Measurements from ENCODE around the gene FIBCD1.

FIBCD1 gene

DNA sequence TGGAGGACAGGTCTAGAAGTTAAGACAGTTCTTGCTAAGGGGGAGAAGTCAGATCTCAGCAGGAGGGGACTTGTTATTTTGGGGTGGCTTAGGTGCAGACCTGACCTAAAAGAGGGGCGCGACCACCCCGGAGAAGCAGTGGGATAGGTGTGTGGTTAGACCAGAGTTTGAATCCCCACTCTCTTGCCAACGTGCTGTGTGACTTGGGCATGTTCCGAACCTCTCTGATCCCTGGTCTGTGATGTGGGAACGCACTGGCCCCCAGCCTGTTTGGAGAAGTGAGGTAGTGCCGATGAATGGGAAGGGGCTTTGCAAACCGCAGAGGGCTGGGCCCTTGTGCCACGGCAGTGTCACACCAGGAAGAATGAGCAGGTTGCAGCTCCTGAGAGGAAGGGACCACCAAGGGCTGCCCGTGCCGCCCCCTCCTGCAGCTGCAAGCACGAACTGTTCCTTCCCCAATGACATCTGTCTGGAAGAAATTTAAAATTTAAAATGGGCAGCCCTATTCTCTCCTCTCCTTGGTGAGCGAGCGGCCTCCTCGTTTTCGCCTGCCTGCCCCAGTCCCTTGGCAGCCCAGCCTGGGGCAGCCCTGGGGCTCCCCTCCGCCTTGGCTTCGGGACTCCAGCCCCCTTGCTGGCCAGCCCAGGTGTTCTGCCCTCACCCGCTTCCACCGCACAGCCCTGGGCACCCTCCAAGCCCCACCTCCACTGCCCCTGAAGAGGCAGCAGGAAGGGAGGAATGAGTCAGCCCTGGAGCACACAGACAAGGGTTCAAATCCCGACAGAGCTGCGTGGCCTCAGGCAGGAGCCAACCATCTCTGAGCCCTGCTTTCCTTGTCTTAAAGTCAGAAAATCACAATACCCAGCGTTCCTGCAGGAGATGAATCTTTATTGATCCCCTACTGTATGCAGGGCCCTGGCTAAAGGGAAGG is 1.6 kb downstream of the FIBCD1 start:
- DNase-seq (ENCODE audit: extremely low read depth in 1 of 2, low read depth in 1 of 2) = no peak

DNA sequence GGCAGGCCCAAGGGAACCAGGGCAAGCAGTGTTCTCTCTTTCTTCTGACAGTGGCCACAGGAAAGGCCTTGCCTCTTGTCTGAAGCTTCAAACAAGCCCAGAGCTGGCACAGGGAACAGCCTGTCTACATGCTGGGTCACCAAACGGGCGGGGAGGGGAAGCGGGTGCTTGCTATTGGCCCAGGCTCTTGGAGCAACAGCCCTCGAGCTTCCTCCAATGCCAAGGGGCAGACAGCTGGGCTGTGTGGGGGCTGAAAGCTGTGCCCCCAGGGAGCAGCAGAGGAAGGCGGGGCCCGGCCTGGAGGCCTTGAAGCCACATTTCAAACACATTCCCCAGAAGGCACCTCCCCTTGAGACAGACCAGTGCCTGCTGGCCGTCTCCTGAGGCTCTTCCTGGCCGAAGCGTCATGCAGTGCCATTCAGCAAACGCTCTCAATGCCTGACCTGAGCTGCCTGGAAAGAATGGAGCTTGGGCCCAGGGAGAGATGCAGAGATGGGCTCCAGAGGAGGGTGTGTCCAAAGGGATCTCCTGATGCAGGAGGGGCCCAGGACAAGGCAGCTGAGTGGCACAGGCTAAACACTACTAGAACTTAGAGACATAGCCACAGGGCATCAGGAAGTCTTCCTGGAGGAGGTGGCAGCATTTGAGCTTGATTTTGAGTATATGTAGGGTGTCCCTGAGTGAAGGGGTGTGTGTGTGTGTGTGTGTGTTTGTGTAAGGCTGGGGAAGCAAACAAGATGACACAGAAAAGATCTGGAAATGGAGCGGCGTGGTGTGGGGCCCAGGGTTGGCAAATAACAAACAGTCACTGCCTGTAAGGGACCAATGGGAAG is 2.5 kb downstream of the FIBCD1 start:
- DNase-seq (ENCODE audit: extremely low read depth in 1 of 2, low read depth in 1 of 2) = no peak

DNA sequence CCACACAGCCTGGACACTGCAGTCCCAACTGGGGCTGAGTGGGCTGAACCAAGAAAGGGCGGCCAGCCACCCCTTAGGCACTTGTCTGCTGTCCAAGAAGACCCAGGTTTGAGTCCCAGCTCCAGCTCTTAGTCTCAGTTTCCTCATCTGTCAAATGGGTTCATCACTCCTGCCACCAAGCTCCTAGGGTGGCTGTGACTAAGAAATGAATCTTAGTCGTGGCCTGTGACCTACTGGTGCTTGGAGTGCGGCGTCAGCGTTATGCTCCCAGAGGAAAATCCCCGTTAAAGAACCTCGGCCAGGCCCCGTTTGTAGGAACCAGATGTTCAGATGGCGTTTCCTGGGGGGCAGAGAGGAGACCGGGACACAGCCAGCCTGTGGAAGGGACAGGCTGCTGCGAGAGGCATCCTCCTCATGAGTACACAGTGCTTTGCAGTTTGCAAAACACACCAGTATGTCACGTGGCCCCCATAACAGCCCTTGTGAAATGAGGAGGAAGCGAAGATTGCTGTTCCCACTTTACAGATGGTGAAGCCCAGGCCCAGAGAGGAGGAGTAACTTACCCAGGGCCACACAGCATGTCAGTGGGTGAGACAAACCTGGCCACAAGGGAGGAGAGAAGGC is 3.3 kb downstream of the FIBCD1 start:
- no peak for DNase-seq (ENCODE audit: extremely low read depth in 1 of 2, low read depth in 1 of 2)

DNA sequence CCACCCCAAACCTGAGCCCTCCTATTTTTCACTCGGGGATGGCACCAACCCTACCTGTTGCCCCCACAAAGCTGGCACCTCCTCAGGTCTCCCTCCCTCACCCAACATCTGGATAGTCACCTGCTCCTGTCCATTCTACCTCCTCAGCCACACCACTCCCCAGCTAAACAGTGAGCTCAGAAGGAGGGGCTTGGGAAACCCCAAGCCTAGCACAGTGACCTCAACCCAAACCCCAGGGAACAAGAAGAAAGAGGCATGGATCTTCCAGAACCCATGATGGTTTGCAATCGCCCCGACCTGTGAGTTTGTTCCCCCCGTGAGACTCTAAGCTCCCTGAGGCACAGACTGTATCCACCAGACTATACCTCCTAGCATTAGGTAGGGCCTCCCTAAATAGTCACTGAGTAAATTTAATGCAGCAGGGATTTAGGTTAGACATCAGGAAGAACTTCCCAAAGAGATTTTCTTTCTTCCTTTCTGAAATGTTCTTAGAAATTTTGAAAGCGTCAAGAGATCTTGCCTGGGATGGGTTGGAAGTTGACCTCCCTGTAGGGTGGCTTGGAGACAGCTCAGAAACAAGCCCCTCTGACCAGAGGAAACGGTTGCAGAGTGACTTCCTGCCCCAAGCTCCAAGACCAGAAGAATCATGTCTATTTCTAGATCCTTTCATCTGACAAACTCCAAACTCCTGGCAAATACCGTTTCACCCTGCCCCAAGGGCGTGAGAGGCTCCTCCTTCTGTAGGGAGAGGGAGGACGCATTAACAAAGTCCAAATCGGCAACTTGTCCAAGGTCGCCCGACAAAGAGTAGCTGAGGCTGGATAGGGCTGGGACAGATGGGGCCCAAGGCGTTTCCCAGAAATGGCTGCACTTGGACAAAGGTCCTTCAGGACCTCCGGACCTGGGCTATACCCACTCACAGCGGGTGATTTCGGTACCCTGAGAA is 4.1 kb downstream of the FIBCD1 start:
- DNase-seq (ENCODE audit: extremely low read depth in 1 of 2, low read depth in 1 of 2) = no peak

DNA sequence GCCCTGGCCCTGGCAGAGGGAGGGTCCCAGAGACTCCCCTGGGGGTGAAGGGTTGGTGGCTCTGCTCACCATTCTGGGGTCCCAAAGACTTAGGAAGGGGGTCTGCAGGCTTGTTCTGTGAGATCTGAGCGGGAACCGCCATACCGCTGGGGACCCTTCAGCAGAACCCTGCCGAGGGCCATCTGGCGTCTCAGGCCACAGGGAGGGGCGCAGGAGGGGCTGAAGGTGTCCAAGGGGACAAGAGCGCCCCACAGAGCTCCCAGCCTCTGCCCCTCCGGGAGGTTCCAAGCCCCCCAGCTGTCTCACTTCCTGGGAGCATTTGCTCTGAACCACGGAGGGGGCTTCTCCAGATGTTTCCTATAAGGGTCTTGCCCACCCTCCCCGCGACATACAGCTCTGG is 4.8 kb downstream of the FIBCD1 start:
- DNase-seq (ENCODE audit: extremely low read depth in 1 of 2, low read depth in 1 of 2) = no peak

DNA sequence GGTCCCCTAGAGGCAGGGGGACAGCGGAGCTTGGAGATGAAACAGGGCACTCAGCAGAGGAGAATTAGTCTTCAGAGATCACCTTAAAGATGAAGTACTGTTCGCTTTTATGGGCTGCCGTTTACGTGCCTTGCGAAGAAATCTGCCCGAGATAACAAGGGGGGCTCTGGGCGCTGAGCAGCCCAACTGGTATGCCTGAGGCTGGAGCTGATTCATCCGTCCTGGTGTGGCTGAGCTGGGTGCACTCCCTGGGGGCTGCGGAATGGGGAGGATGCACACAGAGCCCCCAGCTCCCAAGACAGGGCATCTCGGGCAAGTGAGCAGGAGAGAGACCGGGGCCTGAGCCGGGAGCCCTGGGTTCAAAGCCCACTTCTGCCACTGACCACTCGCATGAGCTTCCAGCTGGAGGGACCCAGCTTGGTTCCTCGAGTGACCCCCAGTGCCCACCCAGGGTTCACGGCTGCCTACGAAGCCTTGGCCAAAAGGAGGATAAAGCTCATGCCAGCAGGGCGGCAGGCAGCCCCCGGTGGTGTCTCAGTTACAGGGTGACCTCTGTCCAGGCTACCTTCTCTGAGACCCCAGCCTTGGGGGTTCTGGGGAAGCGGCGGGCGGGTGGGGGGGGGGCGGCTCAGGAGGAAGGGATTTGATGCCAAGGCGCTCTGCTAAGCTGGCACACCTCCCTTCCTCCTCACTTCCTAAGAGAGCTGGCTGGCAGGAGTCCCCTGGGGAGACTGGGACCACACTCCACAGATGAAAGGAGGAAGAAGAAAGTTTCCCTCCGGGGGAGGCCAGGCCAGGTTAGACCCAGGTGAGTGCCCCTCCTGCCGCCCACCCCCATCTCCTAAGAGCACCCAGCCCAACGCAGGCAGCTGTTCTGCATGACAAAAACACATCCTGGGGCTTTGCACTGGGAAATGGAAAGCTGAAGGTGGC is 5.7 kb downstream of the FIBCD1 start:
- no peak for DNase-seq (ENCODE audit: extremely low read depth in 1 of 2, low read depth in 1 of 2)

DNA sequence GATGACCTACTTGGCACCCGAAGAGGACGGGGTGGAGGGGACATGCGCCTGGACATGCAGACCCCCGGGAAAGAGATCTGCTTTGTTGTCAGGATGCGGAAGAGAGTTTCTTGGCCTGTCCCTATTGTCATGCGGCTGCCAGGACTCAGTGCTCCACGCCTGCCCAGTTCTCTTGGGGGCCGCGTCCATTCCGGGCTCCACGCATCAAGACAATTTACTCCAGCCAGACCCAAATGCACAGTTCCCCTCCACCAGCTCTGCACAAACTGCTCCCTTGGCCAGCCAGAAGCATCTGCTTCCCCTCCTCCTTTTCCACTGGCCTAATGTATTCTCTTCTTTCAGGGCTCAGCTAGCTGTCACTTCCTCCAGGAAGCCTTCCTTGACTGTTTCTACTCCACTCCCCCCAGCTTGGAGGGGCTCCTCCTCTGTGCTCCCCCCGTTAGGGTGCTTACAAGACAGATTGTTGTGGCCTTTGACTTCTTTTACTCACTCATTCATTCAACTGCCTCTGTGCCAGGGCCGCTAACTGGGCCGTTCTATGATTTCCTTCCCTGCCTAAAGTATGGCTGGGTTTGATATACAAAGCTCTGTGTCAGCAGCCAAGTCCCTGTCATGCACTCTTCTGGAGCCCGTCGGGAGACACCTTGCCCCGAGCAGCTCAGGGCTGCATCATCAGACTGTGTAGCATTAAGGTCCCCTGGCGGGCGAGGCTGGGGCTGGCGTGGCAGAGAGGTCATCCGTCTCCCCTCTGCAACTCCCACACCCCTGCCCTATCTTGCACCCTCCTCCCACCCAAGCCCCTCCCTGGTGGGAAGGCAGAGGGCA is 6.6 kb downstream of the FIBCD1 start:
- DNase-seq (ENCODE audit: extremely low read depth in 1 of 2, low read depth in 1 of 2) = no peak

DNA sequence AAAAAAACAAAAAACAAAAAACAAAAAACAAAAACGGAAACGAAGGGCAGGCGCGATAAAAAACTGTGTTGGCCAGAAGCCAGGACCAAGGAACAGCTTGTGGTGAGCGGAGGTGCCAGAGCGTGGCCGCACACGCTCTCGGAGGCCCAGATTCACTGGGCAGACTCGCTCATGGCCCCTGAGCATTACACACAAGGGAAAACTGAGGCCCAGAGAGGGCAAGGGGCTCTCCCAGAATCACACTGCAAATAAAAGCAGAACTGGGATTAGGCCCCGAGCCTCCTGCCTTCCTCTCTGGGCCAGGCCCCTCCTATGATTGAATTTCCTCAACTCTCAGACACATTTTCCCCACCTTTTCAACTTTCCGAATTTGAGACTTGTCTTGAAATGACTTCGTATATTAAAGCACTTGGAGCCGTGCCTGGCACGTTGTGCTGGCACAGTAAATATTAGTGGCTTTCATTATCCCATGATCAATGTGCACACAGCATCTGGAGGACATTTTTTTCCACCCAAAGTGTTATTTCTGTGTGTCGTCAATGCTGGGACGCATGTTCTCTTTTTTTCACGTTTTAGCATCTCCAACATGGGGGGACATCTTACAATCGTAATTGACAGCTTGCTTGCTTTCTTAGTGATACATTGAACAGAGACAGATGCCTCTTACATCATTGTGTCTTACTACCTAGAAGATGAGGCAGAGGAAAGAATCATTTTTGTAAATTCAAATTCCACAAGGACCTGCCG is 7.4 kb downstream of the FIBCD1 start:
- no peak for DNase-seq (ENCODE audit: extremely low read depth in 1 of 2, low read depth in 1 of 2)

DNA sequence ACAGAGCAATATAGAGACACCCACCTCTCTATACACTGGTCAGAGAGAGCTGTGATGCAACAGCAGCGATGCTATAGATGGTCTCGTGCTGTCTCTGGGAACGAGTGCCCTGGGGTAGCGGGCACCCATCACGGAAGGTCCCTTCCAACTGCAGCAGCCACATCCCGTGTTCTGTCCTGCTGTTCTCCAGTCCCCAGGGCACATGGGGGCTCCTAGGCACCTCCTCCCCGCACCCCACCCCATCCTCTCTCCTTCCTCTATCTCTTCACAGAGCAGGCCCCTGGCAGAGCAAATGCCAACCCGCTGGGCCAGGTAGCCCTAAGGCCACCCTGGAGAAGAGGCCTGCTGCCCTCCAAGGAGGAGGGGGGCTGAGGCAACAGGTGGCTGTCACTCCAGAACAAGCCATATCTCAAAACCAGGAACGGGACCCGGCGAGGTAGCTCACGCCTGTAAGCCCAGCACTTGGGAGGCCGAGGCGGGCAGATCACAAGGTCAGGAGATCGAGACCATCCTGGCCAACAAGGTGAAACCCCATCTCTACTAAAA is 8.2 kb downstream of the FIBCD1 start:
- DNase-seq (ENCODE audit: extremely low read depth in 1 of 2, low read depth in 1 of 2) = no peak

DNA sequence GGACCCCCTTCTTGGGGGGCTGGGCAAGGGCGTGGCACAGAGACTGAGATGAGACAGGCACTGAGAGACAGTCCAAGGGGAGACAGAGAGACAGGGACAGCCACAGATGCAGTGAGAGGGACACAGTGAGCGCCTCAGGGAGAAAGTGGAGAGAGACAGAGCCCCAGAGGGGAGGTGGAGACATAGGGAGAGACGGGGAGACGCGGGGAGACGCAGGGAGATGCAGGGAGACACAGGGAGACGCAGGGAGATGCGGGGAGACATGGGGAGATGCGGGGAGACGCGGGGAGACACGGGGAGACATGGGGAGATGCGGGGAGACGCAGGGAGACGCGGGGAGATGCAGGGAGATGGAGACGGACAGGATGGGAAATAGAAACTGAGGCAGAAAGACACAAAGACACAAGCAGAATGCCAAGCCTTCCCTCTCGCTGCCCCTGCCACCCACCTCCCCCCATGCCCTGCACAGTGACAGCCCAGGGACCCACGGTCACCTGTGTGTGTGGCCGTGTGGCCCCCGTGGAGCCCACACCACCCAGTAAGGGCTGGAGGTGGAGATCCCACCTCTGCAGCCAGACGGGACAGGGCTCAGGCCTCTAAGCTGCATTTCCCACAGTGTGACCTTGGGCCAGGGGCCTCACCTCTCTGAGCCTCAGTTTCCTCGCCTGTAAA is 8.8 kb downstream of the FIBCD1 start:
- DNase-seq (ENCODE audit: extremely low read depth in 1 of 2, low read depth in 1 of 2) = no peak

DNA sequence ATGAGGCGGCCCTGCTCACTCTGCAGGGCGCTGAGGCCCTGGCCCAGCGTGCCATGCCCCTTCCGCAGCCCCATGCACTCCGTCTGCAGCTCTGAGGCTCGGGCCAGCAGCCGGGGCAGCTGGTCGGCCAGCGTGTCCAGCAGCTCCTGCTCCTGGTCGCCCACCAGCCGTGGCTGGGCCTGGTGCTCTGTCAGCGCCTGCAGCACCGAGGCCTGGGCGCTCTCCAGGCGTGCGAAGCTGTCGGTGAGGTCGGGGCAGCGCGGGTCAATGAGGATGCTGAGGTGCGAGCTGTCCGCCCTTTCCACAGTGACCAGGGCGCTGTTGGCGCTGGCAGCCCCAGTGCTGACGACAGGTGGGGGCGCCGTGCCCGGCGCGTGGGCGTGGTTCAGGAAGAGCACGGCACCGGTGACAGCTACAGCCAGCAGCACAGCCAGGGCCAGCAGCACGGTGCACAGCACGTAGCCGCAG is 9.4 kb downstream of the FIBCD1 start:
- no peak for DNase-seq (ENCODE audit: extremely low read depth in 1 of 2, low read depth in 1 of 2)

DNA sequence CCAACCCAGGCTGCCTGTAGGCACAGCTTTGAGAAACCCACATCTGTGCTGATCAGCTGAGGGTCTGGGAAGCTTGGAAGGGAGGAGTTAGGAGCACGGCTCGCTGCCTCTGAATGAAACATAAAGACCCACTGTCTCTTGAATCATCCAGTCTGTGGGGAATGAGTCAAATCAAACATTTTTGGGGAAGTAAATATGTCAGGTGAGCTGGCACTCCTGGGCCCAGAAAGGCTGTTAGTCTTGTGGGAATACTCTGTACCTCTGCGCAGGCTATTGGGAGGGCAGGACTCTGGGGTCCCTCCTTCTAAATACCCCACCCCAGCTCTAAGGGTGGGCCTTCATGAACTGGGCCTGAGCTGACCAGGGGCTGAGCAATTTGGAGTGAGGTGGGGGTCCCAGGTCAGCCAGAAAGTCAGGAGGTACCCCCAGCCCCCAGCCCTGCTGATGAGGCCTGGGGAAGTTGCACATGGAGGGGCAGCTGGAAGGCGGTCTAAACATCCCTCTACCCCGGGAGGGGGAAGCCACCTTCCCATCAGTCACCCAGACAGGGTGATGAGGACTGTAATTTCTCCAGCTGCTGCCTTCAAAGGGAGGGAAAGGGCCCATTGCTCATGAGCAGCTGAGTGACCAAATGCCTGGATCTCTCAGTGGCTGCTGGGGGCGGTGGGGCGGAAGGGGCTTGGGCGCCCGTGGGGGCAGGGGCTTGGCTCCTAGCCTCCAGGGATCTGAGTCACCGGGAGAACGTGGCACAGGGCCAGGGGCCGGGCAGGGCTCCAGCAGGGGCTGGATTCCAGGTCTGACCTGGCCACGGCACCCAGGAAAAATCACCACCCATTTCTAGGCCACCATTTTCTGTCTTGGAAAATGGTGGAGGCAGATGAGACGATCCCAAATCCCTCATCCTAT is 10.8 kb downstream of the FIBCD1 start:
- DNase-seq (ENCODE audit: extremely low read depth in 1 of 2, low read depth in 1 of 2) = no peak

DNA sequence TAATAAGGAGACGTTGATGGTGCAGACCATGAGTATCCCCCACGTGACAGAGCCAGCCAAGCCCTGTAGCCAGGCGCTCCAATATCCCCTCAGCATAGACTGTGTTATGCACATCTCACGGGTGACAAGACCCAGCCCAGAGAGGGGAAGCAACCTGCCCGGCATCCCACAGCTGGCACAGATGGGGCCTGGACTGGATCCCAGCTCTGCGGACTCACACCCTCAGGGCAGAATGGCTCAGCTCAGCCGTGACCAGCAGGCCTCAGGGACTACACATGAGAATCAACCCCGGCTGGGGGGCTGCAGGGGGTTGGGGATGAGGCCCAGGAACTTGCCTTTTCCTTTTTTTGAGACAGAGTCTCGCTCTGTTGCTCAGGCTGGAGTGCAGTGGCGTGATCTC is 11.7 kb downstream of the FIBCD1 start:
- DNase-seq (ENCODE audit: extremely low read depth in 1 of 2, low read depth in 1 of 2) = no peak

DNA sequence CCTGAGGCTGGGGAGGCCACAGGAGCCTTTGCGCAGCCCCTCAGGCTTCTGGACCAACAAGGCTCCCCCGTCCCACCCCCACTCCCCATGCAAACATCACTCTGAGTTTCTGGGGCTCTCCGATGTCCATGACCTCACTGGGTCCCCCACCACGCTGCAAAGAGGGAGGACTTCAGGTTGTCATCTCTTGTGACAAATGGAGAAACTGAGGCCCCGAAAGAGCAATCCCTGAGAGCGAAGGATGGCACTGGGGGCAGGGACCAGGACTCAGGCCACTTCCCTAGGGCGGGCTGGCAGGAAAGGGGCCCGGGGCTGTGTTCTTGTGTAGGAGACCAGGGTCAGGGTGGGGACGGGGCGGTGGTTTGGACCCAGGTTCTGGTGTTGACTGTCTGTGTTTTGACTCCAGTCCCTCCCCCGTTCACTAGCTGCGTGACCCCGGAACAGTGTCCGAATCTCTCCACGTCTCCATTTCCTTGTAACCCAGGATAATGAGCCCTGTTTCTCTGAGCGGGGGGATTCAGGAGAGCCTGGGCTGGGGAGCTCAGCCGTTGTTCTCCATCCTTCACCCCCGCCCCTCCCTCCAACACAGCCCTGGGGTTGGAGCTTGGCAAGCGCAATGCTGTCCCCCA is 13.9 kb downstream of the FIBCD1 start:
- no peak for DNase-seq (ENCODE audit: extremely low read depth in 1 of 2, low read depth in 1 of 2)

DNA sequence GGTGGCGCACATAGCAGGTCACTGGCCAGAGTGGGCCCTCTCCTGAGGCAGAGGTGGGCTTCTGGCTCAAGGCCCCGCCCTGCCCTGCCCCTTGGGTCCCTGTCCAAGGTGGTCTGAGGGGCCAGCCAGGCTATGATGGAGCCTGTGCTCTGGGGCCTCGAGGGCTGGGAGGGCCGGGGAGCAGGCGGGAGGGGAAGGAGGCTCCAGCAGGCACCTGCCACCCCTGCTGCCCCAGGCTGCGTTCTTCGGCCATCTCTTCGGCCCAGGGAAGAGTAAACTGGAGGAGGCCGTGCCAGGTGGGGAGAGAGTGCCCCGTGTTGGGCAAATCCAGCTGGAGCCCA is 14.6 kb downstream of the FIBCD1 start:
- DNase-seq (ENCODE audit: extremely low read depth in 1 of 2, low read depth in 1 of 2) = no peak

Measured in activated CD8-positive, alpha-beta memory T cell treated with anti-CD3 and anti-CD28 coated beads for 1 hour (primary cell).